HG02938 (cell line): ENCODE measurements around the gene LMBRD2.
"Not testable (repeated sequence)": the region's sequence is repeated elsewhere in the genome, so short reads cannot be mapped to it uniquely, and the experiment has no call there.

Source experiments
- ATAC-seq: cut with Tn5 transposase; IDR thresholded peaks from one replicate; pipeline ENCODE4 v1.9.1; 2021; ENCODE audit warnings: mild to moderate bottlenecking, moderate library complexity; ENCODE audit not compliant: unreplicated experiment

The LMBRD2 gene

GRCh38 chr5:36151434-36152323 is at the start of gene LMBRD2, which contains the start of gene SKP2:
LMBRD2 (minus strand) TSS chr5:36151887; CDS start chr5:36143349, 8,538 bp downstream.
SKP2 (plus strand) TSS chr5:36152111; CDS start chr5:36152263, 152 bp downstream.
- ATAC-seq = peak; percentile 98

GRCh38 chr5:36200513-36200912 is 48.8 kb upstream of the LMBRD2 start:
- ATAC-seq = no peak

- no peak for ATAC-seq
Observed at GRCh38 chr5:36199620-36200019, 47.9 kb upstream of the LMBRD2 start.

GRCh38 chr5:36198783-36199182 is 47.1 kb upstream of the LMBRD2 start:
- not testable (repeated sequence) for ATAC-seq

- ATAC-seq = no peak
Observed at GRCh38 chr5:36198281-36198680, 46.6 kb upstream of the LMBRD2 start.

GRCh38 chr5:36193746-36194145 is 42.1 kb upstream of the LMBRD2 start:
- ATAC-seq = no peak

- ATAC-seq = not testable (repeated sequence)
Observed at GRCh38 chr5:36184408-36184807, 32.7 kb upstream of the LMBRD2 start.

- no peak for ATAC-seq
Observed at GRCh38 chr5:36181774-36182173, 30.1 kb upstream of the LMBRD2 start.

GRCh38 chr5:36180556-36181350 is 29.1 kb upstream of the LMBRD2 start:
- no peak for ATAC-seq

- no peak for ATAC-seq
Observed at GRCh38 chr5:36179950-36180349, 28.3 kb upstream of the LMBRD2 start.

- ATAC-seq = no peak
Observed at GRCh38 chr5:36178524-36178890, 26.8 kb upstream of the LMBRD2 start.

GRCh38 chr5:36177715-36178523 is 26.2 kb upstream of the LMBRD2 start:
- no peak for ATAC-seq

GRCh38 chr5:36177154-36177553 is 25.5 kb upstream of the LMBRD2 start:
- ATAC-seq = peak; percentile 99

GRCh38 chr5:36175043-36175442 is 23.4 kb upstream of the LMBRD2 start:
- ATAC-seq = no peak

GRCh38 chr5:36174119-36174518 is 22.4 kb upstream of the LMBRD2 start:
- ATAC-seq = no peak

GRCh38 chr5:36173426-36173825 is 21.7 kb upstream of the LMBRD2 start:
- ATAC-seq = no peak

- ATAC-seq = no peak
Observed at GRCh38 chr5:36172599-36172998, 20.9 kb upstream of the LMBRD2 start.

GRCh38 chr5:36170832-36171424 is 19.2 kb upstream of the LMBRD2 start:
- ATAC-seq = no peak

GRCh38 chr5:36168737-36169136 is 17.1 kb upstream of the LMBRD2 start:
- ATAC-seq = no peak

GRCh38 chr5:36164461-36164860 is 12.8 kb upstream of the LMBRD2 start:
- no peak for ATAC-seq
